Stimulated activated naive CD8-positive, alpha-beta T cell treated with anti-CD3 and anti-CD28 coated beads, Interleukin-15, Interleukin-2, amounts not matched to agents 100 ng/mL and 50 ng/mL, for 24 hours (primary cell): ENCODE data around the gene MPPED2.

ENCODE experiments used
- H3K27ac Mint-ChIP-seq: one replicate; pipeline ENCODE4 v1.8.0; 2021; ENCODE audit warnings: mild to moderate bottlenecking, mixed read lengths
- H3K27me3 Mint-ChIP-seq: one replicate; pipeline ENCODE4 v1.8.0; 2021; ENCODE audit warnings: mixed read lengths
- H3K36me3 Mint-ChIP-seq: one replicate; pipeline ENCODE4 v1.8.0; 2021; ENCODE audit warnings: low read depth, mixed read lengths
- H3K4me1 Mint-ChIP-seq: one replicate; pipeline ENCODE4 v1.8.0; 2021; ENCODE audit warnings: low read depth, mixed read lengths
- H3K4me3 Mint-ChIP-seq: one replicate; pipeline ENCODE4 v1.8.0; 2021; ENCODE audit warnings: mild to moderate bottlenecking, mixed read lengths
- H3K9me3 Mint-ChIP-seq: one replicate; pipeline ENCODE4 v1.8.0; 2021; ENCODE audit warnings: mixed read lengths

MPPED2 gene

GRCh38 chr11:30468881-30469280 is 117.3 kb downstream of the MPPED2 start:
- Mint-ChIP-seq H3K27ac (no peak overlapping the region), H3K36me3 (no peaks in the 10 kb centered on the region), H3K4me1 (no peaks in the 10 kb centered on the region)

DNA sequence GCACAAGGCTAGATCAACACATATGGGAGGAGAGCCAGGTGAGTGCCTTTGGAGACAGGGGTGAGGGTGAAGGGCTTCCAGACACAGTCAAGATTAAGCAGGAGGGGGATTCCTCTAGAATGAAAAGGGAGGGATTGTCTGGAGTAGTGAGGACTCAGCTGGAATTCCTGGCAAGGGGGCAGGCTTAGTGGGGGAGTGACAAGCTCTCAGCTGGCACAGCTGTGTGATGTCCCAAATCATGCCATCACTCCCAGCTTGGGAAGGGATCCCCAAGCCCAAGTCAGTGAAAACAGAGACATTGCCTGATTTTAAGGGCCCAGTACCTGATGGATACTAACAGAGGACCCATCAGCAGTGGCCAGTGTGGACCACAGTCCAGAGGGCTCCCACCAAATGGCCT is 119.0 kb downstream of the MPPED2 start:
- H3K4me3 Mint-ChIP-seq, result no peak overlapping the region
- H3K27me3 Mint-ChIP-seq, result no peaks in the 10 kb centered on the region
- H3K36me3 Mint-ChIP-seq, result no peaks in the 10 kb centered on the region
- no peaks in the 10 kb centered on the region for H3K4me1 Mint-ChIP-seq
- H3K9me3 Mint-ChIP-seq, result no peaks in the 10 kb centered on the region
- H3K27ac Mint-ChIP-seq, result no peak overlapping the region

More at GRCh38 chr11:30468881-30469280, 117.3 kb downstream of the MPPED2 start:
- Mint-ChIP-seq H3K9me3 (no peaks in the 10 kb centered on the region), H3K4me3 (no peak overlapping the region), H3K27me3 (no peaks in the 10 kb centered on the region)

DNA sequence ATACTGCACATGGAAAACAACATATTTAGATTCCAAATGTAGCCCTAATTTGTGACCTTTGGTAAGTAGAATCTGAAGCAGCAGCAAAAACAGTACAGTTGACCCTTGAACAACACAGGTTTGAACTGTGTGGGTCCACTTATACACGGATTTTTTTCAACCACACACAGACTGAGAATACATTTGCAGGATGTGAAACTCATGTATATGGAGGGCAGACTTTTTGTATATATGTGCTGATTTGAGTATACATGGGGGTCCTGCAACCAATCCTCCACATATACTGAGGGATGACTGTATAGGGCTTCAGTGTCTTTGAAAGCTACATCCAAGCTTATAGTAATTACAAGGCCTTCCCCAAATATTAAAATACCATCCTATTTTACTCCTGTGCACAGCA is 120.5 kb downstream of the MPPED2 start:
- no peaks in the 10 kb centered on the region for H3K4me1 Mint-ChIP-seq
- no peaks in the 10 kb centered on the region for H3K27me3 Mint-ChIP-seq
- no peak overlapping the region for H3K4me3 Mint-ChIP-seq
- no peaks in the 10 kb centered on the region for H3K9me3 Mint-ChIP-seq
- no peaks in the 10 kb centered on the region for H3K36me3 Mint-ChIP-seq
- H3K27ac Mint-ChIP-seq, result no peak overlapping the region

GRCh38 chr11:30465192-30465591 is 121.0 kb downstream of the MPPED2 start:
- Mint-ChIP-seq H3K36me3 (no peaks in the 10 kb centered on the region), H3K27ac (no peak overlapping the region), H3K4me1 (no peaks in the 10 kb centered on the region), H3K27me3 (no peaks in the 10 kb centered on the region), H3K9me3 (no peaks in the 10 kb centered on the region), H3K4me3 (no peak overlapping the region)

DNA sequence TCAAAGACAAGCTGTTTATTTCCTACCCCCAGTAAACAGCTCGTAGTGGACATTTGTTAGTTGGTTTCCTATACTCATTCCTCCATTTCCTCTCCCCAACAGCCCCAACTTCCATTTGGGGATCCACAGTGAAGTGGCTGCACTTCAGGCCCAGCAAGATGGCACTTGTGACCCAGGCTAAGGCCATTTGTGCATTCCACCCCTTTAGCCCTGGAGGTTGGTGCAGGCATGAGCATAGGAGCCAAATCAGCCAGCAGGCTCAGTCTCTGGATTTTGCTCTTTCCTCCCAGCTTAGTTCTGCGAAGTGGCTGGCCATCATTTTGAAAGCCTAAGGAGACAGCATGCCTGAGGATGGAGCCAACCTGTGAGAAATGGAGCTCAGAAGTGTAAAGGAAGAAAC is 122.9 kb downstream of the MPPED2 start:
- H3K36me3 Mint-ChIP-seq, result no peaks in the 10 kb centered on the region
- H3K27ac Mint-ChIP-seq, result no peak overlapping the region
- no peaks in the 10 kb centered on the region for H3K9me3 Mint-ChIP-seq
- no peaks in the 10 kb centered on the region for H3K27me3 Mint-ChIP-seq
- no peak overlapping the region for H3K4me3 Mint-ChIP-seq
- no peaks in the 10 kb centered on the region for H3K4me1 Mint-ChIP-seq

GRCh38 chr11:30462421-30462820 is 123.7 kb downstream of the MPPED2 start:
- no peaks in the 10 kb centered on the region for H3K9me3 Mint-ChIP-seq
- H3K27ac Mint-ChIP-seq, result no peak overlapping the region
- H3K27me3 Mint-ChIP-seq, result no peaks in the 10 kb centered on the region
- H3K4me3 Mint-ChIP-seq, result no peak overlapping the region
- H3K36me3 Mint-ChIP-seq, result no peaks in the 10 kb centered on the region
- H3K4me1 Mint-ChIP-seq, result no peaks in the 10 kb centered on the region

DNA sequence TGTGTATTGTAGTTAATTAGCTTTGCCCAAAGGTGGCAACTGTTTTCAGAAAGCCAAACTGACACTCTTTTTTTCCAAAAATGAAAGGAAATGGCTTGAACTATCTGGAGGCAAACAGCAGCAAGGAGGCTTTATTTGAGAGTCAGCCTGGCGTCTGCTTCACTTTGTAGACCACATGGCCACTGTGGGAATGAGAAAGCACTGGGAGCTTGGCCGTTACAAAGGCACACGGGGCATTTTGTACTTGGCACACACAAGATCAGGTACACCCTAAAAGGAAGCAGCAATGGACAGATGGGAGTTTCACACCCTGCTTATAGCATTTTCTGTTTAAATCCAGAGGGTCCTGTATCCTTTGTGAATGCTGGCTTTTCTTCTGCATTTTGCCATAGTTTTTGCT is 126.3 kb downstream of the MPPED2 start:
- Mint-ChIP-seq H3K36me3 (no peaks in the 10 kb centered on the region), H3K4me1 (no peaks in the 10 kb centered on the region), H3K9me3 (no peaks in the 10 kb centered on the region), H3K27ac (no peak overlapping the region), H3K27me3 (no peaks in the 10 kb centered on the region), H3K4me3 (no peak overlapping the region)

DNA sequence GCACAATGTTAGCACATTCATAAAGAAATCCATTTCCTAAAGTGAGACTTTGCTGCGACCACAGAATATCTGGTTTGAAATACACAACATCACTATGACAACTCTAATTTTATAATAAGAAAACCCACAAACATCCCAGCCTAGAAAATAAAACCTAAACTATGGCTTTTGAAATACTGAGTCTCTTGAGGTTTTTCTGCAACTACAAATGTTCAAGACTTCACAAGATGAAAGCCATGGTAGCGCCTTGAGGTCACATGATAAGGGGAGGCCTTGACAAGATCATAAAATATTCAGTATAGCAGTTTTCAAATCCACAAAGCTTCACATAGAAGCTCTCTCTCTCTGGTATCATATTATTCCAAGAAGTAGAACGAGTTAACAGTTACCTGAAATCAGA is 126.8 kb downstream of the MPPED2 start:
- Mint-ChIP-seq H3K27me3 (no peaks in the 10 kb centered on the region), H3K4me3 (no peak overlapping the region), H3K4me1 (no peaks in the 10 kb centered on the region), H3K27ac (no peak overlapping the region), H3K9me3 (no peaks in the 10 kb centered on the region), H3K36me3 (no peaks in the 10 kb centered on the region)

GRCh38 chr11:30458541-30458940 is 127.6 kb downstream of the MPPED2 start:
- Mint-ChIP-seq H3K36me3 (no peaks in the 10 kb centered on the region), H3K9me3 (no peaks in the 10 kb centered on the region), H3K4me1 (no peaks in the 10 kb centered on the region), H3K27ac (no peak overlapping the region), H3K27me3 (no peaks in the 10 kb centered on the region), H3K4me3 (no peak overlapping the region)

GRCh38 chr11:30457087-30457486 is 129.1 kb downstream of the MPPED2 start:
- no peak overlapping the region for H3K4me3 Mint-ChIP-seq
- no peaks in the 10 kb centered on the region for H3K27me3 Mint-ChIP-seq
- H3K4me1 Mint-ChIP-seq, result no peaks in the 10 kb centered on the region
- no peak overlapping the region for H3K27ac Mint-ChIP-seq
- H3K9me3 Mint-ChIP-seq, result no peaks in the 10 kb centered on the region
- no peaks in the 10 kb centered on the region for H3K36me3 Mint-ChIP-seq

GRCh38 chr11:30455025-30455424 is 131.1 kb downstream of the MPPED2 start:
- Mint-ChIP-seq H3K9me3 (no peaks in the 10 kb centered on the region), H3K4me3 (no peak overlapping the region), H3K4me1 (no peaks in the 10 kb centered on the region), H3K27me3 (no peaks in the 10 kb centered on the region), H3K36me3 (no peaks in the 10 kb centered on the region), H3K27ac (no peak overlapping the region)

GRCh38 chr11:30454541-30454940 is 131.6 kb downstream of the MPPED2 start:
- Mint-ChIP-seq H3K27ac (no peak overlapping the region), H3K4me1 (no peaks in the 10 kb centered on the region), H3K9me3 (no peaks in the 10 kb centered on the region), H3K4me3 (no peak overlapping the region), H3K36me3 (no peaks in the 10 kb centered on the region), H3K27me3 (no peaks in the 10 kb centered on the region)

DNA sequence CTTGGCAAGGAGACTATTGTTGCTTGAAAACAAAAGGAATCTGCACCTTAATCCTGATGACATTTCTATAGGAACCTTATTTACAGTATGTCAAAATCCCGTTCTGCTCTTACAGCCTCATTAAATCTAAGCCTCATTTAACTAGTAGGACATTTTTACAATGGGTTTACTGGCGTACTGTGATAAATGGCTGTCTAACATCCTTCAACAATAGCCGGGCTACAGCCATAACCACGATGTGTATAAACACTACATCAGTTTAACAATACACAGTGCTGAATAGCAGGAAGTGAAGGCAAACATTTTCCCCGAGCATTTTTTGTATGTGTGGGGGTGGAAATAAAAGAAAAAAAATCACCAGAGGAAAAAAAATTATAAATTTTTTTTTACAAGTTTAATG is 132.0 kb downstream of the MPPED2 start:
- Mint-ChIP-seq H3K4me3 (no peak overlapping the region), H3K4me1 (no peaks in the 10 kb centered on the region), H3K27me3 (peaks cover under 1% of the 10 kb centered on the region), H3K36me3 (no peaks in the 10 kb centered on the region), H3K9me3 (no peaks in the 10 kb centered on the region), H3K27ac (no peak overlapping the region)

DNA sequence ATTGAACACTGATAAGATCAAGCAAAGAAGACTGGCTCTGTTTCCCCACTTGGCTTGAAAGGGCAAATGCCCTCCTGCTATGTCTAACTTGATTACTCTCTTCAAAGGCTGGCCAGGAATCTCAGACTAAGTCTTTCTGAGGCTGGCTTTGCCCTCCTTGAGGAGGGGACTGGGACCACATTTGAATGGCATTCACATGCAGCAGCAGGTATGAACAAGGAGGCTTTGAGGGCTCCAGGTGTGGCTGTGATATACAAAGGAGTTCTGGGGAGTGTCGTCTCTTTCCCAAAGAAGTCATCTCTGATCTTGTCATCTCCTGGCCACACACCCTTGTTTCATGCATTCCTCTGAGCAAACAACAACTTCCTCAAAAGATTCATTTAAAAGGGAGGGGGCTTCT is 132.4 kb downstream of the MPPED2 start:
- Mint-ChIP-seq H3K36me3 (no peaks in the 10 kb centered on the region), H3K9me3 (no peaks in the 10 kb centered on the region), H3K27me3 (peaks cover 4% of the 10 kb centered on the region), H3K4me1 (no peaks in the 10 kb centered on the region), H3K4me3 (no peak overlapping the region), H3K27ac (no peak overlapping the region)

DNA sequence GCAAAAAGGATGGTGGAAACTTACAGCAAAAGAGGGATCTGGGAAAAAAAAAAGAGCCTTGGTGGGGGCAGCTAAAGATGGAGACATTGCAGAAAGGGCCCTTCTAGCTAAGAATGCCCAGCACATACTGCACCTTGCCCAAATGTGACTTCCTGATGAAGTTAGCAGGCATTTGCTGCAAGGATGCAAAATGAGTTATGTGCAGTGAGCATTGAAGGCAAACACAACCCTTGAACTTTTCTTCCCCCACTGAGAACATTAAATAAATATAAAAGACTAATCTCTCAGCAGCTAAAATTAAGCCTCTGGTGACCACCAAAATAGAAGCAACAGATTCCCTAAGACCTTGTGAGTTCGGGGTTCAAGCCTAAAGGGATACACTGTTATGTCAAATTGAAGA is 133.3 kb downstream of the MPPED2 start:
- no peaks in the 10 kb centered on the region for H3K36me3 Mint-ChIP-seq
- H3K27ac Mint-ChIP-seq, result no peak overlapping the region

DNA sequence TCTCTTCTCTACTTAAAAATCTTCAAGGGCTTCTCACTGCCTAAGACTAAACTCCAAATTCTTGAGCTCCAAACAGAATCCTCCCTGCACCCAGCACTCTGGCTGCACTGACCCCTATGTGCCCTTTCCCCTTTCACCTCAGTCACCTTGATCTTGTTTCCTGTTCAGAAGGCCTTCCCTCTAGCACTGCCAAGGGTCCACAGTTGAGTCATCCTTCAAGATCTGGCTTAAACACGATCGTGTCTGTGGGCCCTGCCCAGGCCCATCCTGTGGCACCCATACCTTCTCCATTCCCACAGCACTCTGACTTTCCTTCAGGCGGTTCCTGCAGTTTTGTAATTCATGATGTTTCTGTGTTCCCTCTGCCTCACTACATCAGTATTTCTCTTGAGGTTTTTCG is 134.0 kb downstream of the MPPED2 start:
- H3K27ac Mint-ChIP-seq, result no peak overlapping the region
- no peaks in the 10 kb centered on the region for H3K36me3 Mint-ChIP-seq
- peaks cover 4% of the 10 kb centered on the region for H3K27me3 Mint-ChIP-seq
- H3K9me3 Mint-ChIP-seq, result no peaks in the 10 kb centered on the region
- H3K4me3 Mint-ChIP-seq, result no peak overlapping the region
- H3K4me1 Mint-ChIP-seq, result no peaks in the 10 kb centered on the region

More for the DNA sequence above, 133.3 kb downstream of the MPPED2 start:
- Mint-ChIP-seq H3K9me3 (no peaks in the 10 kb centered on the region), H3K4me1 (no peaks in the 10 kb centered on the region), H3K4me3 (no peak overlapping the region), H3K27me3 (peaks cover 4% of the 10 kb centered on the region)

DNA sequence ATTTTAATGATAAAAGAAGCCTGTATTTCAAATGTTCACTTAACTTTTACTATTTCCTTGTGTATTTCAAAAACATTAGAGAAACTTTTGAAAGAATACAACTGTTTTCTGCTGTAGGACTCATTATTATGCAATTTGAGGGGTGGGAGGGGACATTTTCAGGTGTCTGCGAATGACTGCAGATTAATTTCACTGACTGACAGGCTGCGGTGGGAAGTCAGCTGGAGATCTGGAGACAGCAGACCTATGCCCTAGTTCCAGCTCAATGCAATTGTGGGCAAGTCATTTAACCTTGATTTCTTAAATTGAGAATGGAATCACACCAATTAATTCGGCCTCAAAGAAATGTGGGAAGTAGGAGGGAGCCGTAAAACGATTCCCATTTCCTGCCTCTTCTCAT is 134.5 kb downstream of the MPPED2 start:
- Mint-ChIP-seq H3K4me3 (no peak overlapping the region), H3K27me3 (peaks cover 4% of the 10 kb centered on the region), H3K4me1 (no peaks in the 10 kb centered on the region), H3K36me3 (no peaks in the 10 kb centered on the region), H3K9me3 (no peaks in the 10 kb centered on the region), H3K27ac (no peak overlapping the region)
